Transverse colon (tissue), 4 donors: Measurements from ENCODE around the gene TRAM2.

ENCODE experiments used
- CTCF ChIP-seq, 5 experiments: fragments of 200-600 bp in 3 of 5; fragments of 450-650 bp in 2 of 5; sonication (generic) in 3 of 5; IDR thresholded peaks; 1 replicate in 2 of 5; 2 replicates in 3 of 5; pipeline ENCODE4 v1.5.1; 2016 to 2017; ENCODE audit warnings: antibody characterized with exemption in 5 of 5, inconsistent platforms in 3 of 5, mild to moderate bottlenecking in 2 of 5, moderate library complexity in 1 of 5
- POLR2A ChIP-seq: fragments of 450-650 bp; IDR thresholded peaks from one replicate; pipeline ENCODE4 v1.6.1; 2016; ENCODE audit warnings: antibody characterized with exemption, mild to moderate bottlenecking, moderate library complexity
- POLR2AphosphoS5 ChIP-seq, 3 donors: sonication (generic); formaldehyde crosslinking; IDR thresholded peaks; one replicate each; pipeline ENCODE4 v1.6.1; 2016; ENCODE audit warnings: antibody characterized with exemption in 3 of 3

GRCh38 chr6:52532457-52532856 is 44.4 kb downstream of the TRAM2 start:
- no peak for TF ChIP-seq POLR2AphosphoS5 (IDR thresholded peaks at IDR 0.05)
- no peak for TF ChIP-seq CTCF (IDR thresholded peaks at IDR 0.05)
- no peak for TF ChIP-seq POLR2A
